ENCODE results near the gene BTK. TPM values are rescaled to one million over a fixed set of nuclear protein-coding genes. Genes with fewer than 3 reads are reported as not detected.

BTK gene
- total RNA-seq, 4 donors from 2014 or later: 2.5 to 19.7 (median 4.9) TPM

DNA sequence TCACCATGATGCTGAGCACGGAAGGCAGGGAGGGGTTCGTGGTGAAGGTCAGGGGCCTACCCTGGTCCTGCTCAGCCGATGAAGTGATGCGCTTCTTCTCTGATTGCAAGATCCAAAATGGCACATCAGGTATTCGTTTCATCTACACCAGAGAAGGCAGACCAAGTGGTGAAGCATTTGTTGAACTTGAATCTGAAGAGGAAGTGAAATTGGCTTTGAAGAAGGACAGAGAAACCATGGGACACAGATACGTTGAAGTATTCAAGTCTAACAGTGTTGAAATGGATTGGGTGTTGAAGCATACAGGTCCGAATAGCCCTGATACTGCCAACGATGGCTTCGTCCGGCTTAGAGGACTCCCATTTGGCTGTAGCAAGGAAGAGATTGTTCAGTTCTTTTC lies 26.0 kb upstream of the BTK start:
- DNase-seq (ENCODE audit: low spot score in 2 of 2): no peak
- Histone ChIP-seq H3K4me1 (peaks cover 0 to 52% (median 6%) of the 10 kb centered on the region in 4 donors), H3K9me3 (no peaks in the 10 kb centered on the region), H3K27me3 (peaks cover 0 to 13% of the 10 kb centered on the region in 2 donors), H3K4me3 (no peak overlapping the region), H3K27ac (no peak overlapping the region), H3K36me3 (peaks cover 0 to 16% (median 0%) of the 10 kb centered on the region in 3 donors)
- 74 to 85% methylated on average over 10 of the region's 10 CpGs for WGBS, 2 donors
- TF ChIP-seq, protein P1, sequence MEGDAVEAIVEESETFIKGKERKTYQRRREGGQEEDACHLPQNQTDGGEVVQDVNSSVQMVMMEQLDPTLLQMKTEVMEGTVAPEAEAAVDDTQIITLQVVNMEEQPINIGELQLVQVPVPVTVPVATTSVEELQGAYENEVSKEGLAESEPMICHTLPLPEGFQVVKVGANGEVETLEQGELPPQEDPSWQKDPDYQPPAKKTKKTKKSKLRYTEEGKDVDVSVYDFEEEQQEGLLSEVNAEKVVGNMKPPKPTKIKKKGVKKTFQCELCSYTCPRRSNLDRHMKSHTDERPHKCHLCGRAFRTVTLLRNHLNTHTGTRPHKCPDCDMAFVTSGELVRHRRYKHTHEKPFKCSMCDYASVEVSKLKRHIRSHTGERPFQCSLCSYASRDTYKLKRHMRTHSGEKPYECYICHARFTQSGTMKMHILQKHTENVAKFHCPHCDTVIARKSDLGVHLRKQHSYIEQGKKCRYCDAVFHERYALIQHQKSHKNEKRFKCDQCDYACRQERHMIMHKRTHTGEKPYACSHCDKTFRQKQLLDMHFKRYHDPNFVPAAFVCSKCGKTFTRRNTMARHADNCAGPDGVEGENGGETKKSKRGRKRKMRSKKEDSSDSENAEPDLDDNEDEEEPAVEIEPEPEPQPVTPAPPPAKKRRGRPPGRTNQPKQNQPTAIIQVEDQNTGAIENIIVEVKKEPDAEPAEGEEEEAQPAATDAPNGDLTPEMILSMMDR (IDR thresholded peaks at IDR 0.05): no peak
- no peak for TF ChIP-seq EP300 (IDR thresholded peaks at IDR 0.05)
- no peak for TF ChIP-seq POLR2A (IDR thresholded peaks at IDR 0.05)

DNA sequence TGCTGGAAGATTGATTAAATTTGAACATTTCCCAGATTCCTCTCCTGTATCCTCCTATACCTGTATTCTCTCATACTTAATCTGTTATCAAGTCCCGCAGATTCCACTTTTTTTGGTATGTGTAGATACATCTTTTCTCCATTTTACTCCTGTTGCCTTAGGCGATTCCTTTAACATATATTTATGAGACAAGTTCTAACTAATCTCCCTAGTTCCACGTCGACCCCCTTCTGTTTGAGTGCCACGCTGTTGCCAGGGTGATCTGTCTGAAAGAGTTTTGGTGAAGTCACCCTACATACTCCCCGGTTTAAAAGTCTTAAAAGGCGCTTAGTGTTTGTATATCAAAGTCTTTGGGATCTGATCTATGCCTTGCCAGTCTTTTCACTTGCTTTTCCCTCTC lies 24.5 kb upstream of the BTK start:
- Histone ChIP-seq H3K9me3 (no peaks in the 10 kb centered on the region), H3K4me3 (no peak overlapping the region), H3K36me3 (peaks cover 0 to 16% (median 0%) of the 10 kb centered on the region in 3 donors), H3K27me3 (peaks cover 0 to 13% of the 10 kb centered on the region in 2 donors), H3K4me1 (peaks cover 0 to 46% (median 4%) of the 10 kb centered on the region in 4 donors), H3K27ac (peak overlapping the region in 1 of 4 donors; percentile 33)
- no peak for TF ChIP-seq POLR2A (IDR thresholded peaks at IDR 0.05)
- WGBS, 2 donors: 31 to 48% methylated on average over 7 of the region's 7 CpGs
- no peak for DNase-seq (ENCODE audit: low spot score in 2 of 2)

DNA sequence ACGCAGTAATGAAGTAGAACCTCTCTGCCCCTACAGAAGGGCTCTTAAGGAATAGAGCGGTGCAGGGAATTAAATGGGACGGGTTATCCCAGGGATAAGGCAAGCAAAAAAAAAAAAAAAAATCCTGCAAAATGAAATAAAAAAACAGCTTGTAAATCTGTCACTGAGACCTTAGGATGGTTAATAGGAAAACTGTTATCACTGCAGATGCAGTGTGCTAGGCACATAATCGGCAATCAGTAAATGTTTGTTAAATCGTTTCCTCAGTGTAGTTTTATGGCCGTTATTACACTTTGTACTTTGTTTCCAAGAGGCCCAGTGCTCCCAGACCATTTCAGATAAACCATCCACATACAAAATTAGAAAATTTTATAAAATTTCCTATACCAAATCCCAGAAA lies 23.1 kb upstream of the BTK start:
- WGBS, 2 donors: 2 to 38% methylated on average over 6 of the region's 6 CpGs
- H3K4me1 ChIP-seq: peaks cover 0 to 40% (median 4%) of the 10 kb centered on the region in 4 donors
- peaks cover 0 to 16% (median 0%) of the 10 kb centered on the region in 3 donors for H3K36me3 ChIP-seq
- no peaks in the 10 kb centered on the region for H3K9me3 ChIP-seq
- peaks cover 0 to 13% of the 10 kb centered on the region in 2 donors for H3K27me3 ChIP-seq
- no peak for TF ChIP-seq POLR2A (IDR thresholded peaks at IDR 0.05)
- TF ChIP-seq, protein P1 (IDR thresholded peaks at IDR 0.05): no peak
- no peak for TF ChIP-seq EP300 (IDR thresholded peaks at IDR 0.05)
- H3K4me3 ChIP-seq: peak overlapping the region; percentile 43 to 61 (median 54)
- DNase-seq (ENCODE audit: low spot score in 2 of 2): no peak
- peak overlapping the region in 3 of 4 donors; percentile 92 to 97 (median 92) for H3K27ac ChIP-seq

DNA sequence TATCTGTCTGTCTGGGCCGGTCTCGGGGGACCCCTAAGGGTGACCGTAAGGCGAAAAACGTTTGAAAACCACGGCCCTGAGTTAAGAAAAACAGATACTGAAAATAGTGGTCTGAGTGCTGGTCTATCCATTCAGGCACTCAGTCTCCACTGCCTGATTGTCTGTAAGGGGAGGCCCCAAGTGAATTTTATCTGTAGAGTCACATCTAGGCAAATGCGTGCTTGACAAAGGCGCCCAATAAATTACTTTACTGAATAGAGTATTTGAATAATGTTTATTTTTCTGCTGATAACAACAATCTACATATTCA lies 22.5 kb upstream of the BTK start:
- no peaks in the 10 kb centered on the region for H3K9me3 ChIP-seq
- H3K36me3 ChIP-seq: peaks cover 0 to 17% (median 0%) of the 10 kb centered on the region in 3 donors
- peaks cover 0 to 17% of the 10 kb centered on the region in 2 donors for H3K27me3 ChIP-seq
- DNase-seq (ENCODE audit: low spot score in 2 of 2): no peak
- 0 to 36% methylated on average over 5 to 8 of the region's 8 CpGs for WGBS, 2 donors
- TF ChIP-seq, protein P1 (IDR thresholded peaks at IDR 0.05): no peak
- no peak for TF ChIP-seq EP300 (IDR thresholded peaks at IDR 0.05)
- TF ChIP-seq POLR2A (IDR thresholded peaks at IDR 0.05): no peak
- H3K4me1 ChIP-seq: peaks cover 0 to 40% (median 4%) of the 10 kb centered on the region in 4 donors
- H3K4me3 ChIP-seq: peak overlapping the region; percentile 43 to 61 (median 54)
- peak overlapping the region; percentile 89 to 97 (median 92) for H3K27ac ChIP-seq

DNA sequence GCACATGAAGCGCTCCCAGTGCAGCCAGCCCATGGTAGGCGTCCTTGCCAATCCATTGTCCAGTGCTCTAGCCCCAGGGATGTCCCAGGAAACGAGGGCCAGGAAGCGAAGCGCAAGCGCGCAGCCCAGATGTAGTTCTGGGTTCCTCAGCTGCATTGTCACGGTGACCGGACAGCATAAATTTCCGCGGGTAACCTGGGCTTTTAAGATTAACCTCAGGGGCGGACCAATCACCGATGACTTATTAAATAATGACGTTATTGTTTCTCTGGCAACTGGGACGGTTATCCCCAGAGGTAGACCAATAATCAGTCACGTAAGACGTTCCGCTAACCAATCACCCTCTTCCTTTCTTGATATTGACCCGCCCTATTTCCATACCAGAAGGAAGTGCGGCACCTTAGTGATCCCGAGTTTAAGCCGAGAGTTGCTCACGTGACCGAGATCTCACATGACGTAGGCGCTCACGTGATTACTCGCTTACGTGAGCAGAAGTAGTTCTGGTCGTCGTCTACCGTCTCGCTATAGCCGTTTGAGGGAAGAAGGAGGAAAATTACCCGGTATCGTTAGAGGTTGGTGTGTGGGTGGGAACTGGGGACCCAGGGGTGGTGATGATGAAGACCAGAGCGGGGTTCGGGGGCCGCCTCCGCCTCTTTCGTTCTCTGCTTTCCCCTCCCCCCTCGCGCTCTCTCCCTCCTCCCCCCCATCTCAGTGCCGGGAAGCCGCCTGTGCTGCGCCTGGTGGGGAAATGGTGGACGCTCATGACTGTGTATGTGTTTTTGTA lies 21.9 kb upstream of the BTK start, which contains the start of the genes GLA and HNRNPH2:
Gene GLA, minus strand, starts transcription at position 178 of the 784 bp plus-strand sequence. Its CDS starts 22 bp downstream, at position 156.
Gene HNRNPH2, plus strand, starts transcription at position 475 of the 784 bp plus-strand sequence. CDS start 3,767 bp downstream, outside the sequence.
- Histone ChIP-seq H3K27me3 (peaks cover 0 to 13% of the 10 kb centered on the region in 2 donors), H3K27ac (peak within 1 kb of the TSS; percentile 89 to 97 (median 92)), H3K4me3 (peak within 1 kb of the TSS; percentile 47 to 61 (median 56)), H3K36me3 (peaks cover 0 to 18% (median 0%) of the 10 kb centered on the region in 3 donors), H3K4me1 (peaks cover 0 to 40% (median 4%) of the 10 kb centered on the region in 4 donors), H3K9me3 (no peaks in the 10 kb centered on the region)
- 0 to 40% methylated on average over 27 to 47 of the region's 47 CpGs for WGBS, 2 donors
- peak; percentile 87 to 97 for DNase-seq (ENCODE audit: low spot score in 2 of 2)
- TF ChIP-seq, protein P1 (IDR thresholded peaks at IDR 0.05): peak in 1 of 5 experiments; percentile 38
- peak; percentile 80 to 84 for TF ChIP-seq POLR2A (IDR thresholded peaks at IDR 0.05)
- TF ChIP-seq EP300 (IDR thresholded peaks at IDR 0.05): peak; percentile 87 to 98

All from tibial nerve (tissue), 4 donors.